Retina (tissue), 1 donor: ENCODE measurements around the gene GNAI2.

Experiments used
- DNase-seq: peaks from one replicate; pipeline ENCODE4 v3.0.0-alpha.2; 2016

The GNAI2 gene

DNA sequence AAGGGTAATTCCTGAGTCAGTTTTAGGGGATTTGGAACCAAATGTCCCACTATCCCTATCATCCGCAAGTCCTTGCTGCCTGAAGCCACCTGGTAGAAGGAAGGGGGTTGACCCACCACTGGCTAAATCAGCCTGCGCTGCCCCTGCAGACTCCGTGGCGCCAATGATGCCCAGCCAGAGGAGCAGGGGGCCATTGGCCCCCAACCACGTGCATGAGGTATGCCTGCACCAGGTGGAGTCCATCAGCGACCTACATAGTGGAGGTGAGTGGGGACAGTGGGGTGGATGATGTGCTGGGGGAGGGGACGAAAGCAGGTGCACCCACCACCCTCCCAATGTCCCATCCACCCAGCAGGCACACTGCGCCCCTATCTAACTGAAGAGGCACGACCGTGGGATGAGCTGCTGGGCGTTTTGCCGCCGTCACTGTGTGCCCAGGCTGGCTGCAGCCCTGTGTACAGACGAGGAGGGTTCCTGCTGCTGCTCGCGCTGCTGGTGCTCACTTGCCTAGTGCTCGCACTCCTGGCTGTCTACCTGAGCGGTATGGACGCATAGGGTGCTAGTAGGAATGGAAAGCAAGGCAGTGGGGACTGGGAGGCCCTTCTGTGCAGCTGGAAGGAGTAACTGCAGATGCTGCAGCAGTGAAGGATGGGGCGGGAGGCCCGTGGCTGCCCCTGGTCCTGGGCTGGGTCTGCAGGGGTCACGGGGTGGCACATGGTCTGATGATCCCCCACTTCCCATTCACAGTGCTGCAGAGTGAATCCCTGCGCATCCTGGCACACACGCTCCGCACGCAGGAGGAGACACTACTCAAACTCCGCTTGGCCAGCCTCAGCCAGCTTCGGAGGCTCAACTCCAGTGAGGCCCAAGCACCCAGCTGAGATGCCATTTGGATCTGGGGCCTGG, 50.6 kb downstream of the GNAI2 start:
- no peak for DNase-seq

DNA sequence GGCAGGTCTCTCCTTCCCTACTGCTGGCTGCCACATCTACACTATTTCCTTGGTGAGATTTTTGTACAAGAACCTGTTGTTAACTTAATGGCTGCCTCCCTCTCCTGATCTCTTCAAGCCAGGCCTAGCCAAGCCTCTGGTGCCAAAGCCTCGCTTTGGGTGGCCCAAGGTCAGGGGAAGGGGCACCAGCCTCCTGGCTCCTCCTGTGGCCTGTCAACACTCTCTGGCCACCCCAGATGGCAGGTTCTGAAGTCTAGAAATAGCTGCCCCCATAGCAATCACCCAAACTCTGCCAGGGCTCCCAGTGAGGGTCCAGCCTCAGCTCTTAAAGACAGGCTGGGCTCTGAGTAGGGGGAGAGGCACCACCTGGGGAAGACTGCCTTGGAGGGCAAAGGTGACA, 51.3 kb downstream of the GNAI2 start:
- DNase-seq, result no peak

DNA sequence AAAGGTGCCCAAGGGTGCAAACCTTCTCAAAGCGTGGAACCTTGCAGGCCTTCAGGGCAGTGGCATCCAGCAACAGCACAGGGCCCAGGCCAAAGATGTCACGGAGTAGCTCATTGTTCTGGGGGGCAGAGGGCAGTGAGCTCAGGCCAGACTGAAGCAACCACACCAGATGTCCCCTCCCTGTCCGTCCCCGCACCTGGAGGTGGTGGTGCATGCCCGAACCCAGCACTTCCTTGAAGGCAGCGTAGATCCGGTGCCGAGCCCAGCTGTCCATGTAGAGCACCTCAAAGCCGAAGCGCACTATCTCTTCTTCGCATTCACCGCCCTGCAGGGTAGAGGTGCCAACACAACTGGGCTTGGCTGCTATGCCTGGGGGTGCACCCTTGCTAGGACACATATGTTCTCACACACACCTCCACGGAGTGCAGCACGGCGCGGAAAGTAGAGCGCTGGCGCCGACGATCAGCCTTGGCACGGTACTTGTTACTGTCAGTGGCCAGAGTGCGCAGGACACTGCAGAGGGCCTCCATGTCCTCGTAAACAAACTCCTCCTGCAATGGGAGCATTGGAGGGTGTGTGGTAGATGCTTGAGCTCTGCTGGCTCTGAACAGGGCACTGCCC, 52.5 kb downstream of the GNAI2 start:
- DNase-seq, result no peak

DNA sequence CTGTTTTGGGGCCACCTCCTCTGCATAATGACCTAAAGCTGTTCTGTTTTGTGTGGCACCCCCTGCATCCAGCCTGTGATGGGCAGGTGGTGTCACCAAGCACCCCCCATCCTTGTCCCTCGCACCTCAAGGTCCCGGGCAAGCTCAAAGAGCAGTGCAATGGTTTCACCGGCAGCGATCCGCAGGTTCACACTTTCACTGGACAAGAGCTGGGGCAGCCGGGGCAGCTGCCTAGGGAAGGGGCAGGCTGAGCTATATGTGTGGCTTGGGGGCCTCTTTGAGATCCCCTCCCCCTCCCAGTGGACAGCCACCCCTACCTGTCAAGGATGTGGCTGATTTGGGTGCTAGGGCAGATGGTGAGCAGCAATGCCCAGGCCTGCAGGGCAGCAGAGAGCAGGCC, 53.1 kb downstream of the GNAI2 start:
- no peak for DNase-seq

DNA sequence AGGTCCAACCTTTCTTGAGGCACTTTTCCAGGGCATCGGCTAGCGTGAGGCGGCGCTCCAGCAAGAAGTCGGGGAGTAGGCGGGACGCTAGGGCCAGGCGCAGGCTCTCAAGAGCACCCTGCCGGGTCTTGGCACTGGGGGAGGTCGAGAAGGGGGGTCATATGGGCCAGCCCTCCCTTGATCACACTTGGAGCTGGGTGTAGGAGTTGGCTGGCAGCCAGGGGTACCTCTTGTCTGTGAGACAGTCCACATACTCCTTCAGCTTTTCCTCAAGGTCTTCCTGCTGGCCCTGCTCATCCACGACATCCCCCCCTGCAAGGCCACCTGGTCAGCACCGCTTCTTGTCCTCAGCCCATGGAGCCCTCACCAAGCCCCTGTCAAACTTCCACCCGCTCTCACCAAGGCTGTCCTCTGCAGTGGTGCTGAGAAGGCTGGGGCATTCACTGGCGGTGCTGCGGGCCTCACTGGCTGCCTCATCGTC, 54.2 kb downstream of the GNAI2 start:
- no peak for DNase-seq

DNA sequence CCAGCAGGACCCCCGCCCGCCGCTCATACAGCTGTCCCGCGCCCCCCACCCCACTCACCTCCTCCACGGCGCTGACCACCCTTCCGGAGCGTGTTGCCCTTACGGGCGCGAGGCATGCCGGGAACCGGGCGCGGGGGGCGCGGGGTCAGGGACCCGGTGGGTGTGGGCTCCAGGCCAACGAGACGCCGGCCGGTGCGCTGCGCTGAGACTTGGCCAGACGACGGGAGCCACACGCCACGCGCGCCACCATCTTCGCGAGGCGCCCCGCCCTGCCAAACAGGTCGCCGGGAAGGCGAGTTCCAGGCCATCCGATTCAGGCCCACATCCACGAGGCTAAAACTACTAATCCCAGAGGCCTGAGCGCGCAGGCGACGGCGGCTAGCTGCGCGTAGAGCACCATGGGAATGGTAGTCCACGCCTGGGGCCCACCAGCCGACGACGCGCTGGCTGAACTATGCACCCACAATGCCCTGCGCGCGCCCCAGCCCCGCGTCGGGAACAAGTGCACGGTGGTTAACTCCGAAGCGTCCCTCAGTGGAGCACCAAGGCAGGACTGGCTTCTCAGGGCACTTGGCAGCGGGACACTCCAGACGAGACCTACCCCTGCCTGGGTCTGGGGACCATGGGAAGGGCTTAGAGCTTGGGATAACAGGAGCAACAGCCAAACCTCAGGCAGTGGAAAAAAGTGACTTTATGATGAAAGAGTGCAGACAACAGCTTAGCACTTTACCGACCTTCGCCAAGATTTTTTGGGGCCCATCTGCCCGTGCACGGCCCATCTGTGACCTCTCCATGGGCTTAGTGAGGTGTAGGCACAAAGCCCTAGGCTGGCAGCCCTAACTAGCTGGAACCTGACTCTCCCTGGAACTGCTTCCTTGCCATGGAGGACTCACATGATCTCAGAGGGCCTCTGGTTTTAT, 56.4 kb downstream of the GNAI2 start, which contains the start of gene IFRD2:
Gene IFRD2 (minus strand): TSS at position 271 of the 920 bp plus-strand sequence. CDS start 155 bp downstream, at position 116.
- DNase-seq, result peak; percentile 96

DNA sequence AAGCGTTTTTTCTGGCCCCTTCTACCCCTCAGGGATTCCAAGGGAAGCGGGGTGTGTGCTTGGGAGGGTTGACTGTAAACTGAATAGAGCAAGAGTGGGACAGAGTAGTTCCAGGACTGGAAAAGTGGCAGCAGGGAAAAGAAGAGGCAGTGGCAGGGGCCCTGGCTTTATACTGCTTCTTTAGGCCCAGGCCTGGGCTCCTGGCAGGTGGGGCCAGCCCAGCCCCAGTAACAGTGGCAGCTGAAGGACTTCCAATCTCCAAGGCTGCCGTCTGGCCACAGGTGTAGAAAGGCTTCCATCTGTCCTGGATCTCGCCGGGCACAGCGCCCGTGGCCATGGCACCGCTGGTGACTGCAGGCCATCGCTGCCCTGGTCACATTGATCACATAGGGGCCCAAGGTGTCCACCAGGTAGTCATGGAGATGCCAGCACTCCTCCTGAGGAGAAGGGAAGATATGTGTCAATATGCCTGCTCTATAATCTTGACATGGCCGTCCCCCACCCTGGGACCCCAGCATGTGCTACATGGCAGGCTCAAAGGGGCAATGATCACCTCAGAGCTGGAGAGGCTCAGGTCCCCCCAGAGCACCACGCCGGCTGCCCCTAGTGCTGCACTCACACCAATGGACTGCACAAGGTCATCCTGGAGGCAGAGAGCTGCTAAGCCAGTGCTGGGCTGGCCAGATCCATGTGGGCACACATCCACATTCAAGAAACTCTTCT, 57.2 kb downstream of the GNAI2 start:
- DNase-seq, result no peak

DNA sequence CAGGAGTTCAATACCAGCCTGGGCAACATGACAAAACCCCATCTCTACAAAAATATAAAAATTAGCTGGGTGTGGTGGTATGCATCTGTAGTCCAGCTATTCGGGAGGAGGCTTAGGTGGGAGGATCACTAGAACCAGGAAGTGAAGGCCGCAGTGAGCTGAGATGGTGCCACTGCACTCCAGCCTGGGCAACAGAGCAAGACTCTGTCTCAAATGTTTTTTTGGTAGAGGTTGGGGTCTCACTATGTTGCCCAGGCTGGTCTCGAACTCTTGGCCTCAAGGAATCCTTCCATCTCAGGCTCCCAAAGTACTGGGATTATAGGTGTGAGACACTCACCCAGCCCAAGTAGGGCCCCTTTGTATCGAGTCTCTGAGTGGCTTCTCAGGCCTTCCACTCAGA, 58.1 kb downstream of the GNAI2 start:
- no peak for DNase-seq

DNA sequence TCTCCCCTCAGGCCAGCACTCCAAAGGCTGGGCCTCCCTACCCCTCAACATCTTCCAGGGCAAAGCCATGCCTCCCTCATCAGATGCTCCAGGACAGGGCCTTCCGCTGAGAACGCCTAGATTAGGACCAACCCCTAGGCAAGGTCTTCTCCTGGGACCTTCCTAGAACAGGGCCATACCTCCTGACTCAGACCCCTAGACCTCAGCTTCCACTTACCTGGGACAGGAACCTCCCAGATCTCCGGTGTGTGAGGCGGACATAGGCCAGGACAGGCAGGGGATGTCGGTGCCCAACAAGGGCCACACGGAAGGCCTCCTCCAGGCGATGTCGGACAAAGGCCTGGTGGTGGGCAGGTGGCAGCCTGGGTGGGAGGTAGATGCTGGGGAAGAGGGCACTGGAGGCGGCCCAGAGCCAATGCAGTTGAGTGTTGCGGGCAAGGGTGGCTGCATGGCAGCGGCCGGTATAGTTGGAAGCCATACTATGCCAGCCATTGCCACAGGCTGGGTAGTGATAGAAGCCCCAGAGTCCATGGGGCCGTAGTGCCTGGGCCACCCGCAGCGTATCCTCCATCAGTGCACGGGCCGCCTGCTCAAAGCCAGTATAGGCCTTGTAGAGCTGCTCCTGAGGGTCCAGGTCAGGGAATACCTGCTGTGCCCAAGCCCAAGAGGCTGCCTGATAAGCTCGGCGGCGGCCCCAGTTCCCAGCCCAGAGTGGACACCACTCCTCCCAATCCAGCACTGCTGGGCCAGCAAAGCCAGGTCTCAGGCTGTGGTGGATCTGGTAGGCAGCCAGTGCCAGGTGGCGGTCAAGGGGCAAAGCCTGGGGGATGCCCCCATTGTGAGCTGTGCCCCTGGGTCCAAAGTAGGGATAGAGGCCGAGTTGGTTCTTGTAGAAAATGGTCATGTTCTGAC, 58.7 kb downstream of the GNAI2 start:
- DNase-seq, result no peak

DNA sequence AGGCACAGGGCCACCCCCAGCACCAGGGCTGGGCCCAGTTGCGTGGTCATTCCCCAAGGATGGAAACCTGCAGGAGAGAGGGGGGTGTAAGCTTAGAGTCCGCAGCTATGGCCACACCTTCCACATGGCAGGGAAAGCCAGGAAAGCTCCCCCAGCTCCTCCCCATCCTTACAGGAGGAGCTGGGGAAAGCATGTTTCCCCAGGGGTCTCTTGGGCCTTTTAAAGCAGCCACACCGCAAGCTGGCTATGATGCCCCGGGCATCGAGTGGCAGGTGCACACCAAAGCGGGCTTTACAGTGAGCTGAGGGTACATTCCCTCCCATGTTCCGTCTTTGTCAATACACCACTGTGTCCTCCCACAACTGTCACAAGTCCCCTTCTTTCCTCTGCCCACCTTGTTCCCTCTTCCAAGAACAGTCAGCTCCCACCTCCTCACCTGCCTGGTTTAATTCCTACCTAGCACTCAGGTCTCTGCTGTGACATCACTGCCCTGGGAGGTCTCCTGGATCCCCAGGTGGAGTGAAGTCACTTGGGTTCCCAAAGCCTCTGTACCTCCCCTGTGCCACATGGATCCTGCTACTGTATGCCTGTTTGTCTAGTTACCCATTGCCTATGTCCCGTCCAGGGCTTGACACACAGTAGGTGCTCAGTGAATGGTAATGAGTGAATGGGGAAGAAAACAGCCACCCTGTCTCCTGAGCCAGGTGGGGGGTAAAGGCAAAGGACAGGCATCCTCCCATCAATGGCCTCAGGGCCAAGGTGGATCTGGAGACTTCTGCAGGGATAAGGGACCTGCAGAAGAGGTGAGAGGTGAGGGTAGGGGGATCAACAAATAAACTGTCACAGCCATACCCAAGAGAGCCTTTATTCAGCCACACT, 59.8 kb downstream of the GNAI2 start:
- no peak for DNase-seq

DNA sequence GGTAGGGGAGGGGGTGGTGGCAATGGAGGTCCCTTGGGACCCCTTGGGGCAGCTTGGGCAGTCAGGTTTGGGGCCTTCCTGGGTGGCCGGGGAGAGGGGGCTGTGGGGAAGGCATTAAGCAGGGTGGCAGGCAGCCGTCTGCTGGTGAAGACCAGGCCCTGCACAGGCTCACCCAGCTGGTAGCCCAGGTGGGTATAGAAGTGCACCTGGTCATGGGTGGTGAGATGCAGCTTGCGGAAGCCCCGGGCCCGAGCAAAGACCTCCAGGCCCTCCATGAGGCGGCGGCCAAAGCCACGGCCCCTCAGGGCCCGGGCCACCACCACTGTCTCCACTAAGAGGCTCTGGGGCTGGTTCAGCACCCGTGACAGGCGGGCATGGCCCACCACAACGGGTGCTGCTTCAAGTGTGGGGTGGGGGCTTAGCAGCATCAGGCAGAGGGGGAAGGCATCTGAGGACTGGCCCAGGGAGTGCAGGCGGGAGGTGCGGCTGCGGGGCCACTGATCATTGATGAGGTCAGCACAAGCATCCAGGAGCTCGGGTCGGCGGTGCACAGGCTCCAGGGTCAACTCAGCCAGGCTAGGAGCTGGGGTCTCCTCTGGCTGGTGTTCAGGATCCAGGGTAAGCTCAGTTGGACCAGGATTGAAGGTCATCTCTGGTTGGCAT, 60.8 kb downstream of the GNAI2 start:
- no peak for DNase-seq

DNA sequence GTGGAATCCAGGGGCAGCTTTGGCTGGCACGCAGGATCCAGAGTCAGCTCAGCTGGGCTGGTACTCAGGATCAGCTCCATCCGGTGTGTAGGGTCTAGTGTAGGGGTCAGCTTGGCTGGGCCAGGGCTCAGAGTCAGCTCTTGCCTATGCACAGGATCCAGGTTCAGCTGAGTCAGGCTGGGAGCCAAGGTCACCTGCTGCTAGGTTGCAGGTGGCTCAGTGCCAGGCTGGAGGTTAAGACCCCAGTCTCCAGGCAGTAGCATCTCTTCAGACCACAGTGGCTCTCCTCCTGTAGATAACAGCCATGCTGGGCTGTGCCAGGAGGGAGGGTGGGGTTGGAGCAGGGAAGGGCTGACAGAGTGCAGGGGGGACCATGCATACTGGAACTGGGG, 61.4 kb downstream of the GNAI2 start:
- DNase-seq, result no peak

DNA sequence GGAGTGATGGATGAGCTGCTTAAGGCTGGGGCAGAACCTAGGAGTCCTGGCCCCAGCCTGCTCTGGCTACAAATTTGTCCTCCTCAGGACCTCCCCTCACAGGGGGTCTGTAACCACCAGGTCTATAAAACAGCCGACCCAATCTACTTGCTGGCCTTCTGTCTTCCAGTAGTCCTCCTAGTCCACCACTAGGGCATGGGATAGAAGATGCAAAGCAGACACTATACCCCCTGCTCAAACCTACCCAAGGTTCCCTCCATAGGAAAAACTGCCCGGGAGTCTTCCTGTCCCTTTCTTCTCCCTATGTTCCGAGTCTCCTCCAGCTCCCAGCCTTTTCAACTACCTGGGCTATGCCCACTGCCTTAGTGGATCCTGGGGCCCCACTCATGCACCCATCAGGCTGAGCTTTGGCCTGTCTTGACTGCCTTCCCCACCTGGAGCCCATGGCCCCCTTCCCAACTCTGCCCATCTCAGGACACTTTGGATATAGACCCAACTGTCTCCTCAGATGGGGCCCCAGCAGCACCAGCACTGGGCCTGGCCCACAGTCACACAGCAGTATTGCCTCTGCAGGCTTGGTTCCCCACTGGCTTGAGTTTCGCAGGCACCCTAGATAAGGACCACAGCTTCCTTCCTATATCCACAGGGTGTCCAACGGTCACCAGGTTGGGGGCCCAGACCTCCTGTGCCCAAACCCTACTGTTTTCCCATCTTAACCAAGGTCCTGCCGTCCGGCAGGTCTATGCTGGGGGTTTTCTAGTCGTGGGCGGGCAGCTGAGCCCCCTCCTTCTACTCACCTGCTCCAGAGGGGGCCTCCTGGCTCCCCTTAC, 62.1 kb downstream of the GNAI2 start:
- no peak for DNase-seq

DNA sequence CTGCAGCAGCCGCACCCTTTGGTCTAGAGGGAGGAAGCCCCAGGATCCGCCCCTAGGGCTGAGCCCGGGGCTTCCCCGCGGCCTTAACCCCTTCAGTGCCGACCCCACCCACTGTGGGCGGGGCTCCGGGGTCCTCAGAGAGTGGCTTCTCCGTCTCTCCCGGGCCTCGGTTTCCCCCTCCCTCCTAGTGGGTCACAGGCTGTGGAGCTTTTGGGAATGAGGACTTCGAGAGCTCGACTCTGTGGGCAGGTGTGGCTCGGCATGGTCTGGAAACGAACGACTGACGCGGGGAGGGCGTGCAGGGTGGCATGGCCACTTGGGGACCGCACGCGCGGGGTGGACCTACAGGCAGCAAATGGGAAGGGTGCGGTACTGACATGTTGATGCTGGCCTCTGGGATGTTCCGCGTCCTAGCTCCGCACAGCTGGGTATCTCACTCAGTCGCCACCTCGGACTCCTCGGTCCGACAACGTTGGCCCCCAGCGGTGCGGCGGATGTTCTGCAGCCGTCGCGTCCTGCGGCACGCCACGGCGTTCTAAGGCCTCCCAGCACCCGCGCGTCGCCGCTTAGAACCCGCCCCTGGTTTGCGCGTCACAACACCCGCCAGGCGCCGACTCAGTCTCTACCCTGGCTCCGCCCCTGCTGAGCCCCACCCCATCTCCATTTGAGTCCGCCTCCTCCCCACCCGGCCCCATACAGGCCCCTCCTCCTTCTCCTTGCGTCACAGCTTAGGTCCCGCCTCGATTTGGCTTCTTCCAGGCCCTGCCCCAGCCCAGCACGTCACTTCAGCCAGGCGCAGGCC, 63.0 kb downstream of the GNAI2 start, which contains the start of the genes HYAL3 and NAA80:
Gene HYAL3 (minus strand): TSS at position 570 of the 802 bp plus-strand sequence. CDS start 3,803 bp downstream, outside the sequence.
Gene NAA80 (minus strand): TSS at position 570 of the 802 bp plus-strand sequence. CDS start 1,942 bp downstream, outside the sequence.
- peak; percentile 97 for DNase-seq

DNA sequence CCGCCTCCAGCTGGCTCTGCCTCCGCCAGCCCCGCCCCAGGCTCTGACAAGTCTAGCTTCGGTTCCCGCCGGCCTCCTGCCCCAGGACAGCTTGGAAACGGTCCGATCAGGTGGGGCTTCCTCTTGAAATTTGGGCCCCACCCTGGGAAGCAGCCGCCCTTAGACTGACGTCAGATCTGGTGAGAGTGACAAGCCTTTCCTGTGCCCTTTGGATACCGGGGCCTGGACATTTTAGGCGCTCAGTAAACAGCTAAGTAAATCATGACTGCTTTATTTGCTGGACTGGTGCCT, 63.6 kb downstream of the GNAI2 start:
- no peak for DNase-seq

DNA sequence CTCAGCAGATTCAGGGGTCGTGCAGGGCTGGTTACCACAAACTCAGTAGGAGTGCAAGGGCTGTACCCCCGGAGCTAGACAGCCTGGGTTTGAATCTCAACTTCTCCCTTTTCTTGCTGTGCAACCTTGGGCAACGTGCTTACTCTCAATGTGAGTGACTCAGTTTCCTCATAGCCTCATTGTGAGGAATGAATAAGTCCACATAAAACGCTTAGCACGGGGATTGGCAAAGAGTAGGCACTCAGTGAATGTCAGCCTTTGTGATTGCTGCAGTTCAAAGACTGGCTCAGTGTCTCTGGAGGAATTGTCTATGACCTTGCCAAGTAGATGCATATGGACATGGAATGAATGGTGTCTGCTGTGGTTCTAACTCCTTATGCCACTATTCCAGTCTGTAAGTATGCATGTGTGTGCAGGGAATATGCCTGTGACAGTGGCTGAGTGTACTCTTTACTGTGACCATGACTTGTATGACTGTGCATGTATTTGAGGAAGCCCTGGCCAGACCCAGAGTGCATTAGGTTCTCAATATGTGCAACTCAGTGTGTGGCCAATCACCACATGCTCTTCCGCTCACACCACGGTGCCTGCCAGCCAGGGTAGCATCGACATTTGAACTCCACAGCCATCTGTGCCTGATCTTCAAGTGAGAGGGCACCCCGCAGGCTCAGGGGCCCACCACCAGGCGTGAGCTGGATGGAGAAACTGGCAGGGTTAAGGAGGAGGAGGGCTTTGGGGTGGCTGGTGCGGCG, 64.1 kb downstream of the GNAI2 start:
- peak; percentile 47 for DNase-seq

DNA sequence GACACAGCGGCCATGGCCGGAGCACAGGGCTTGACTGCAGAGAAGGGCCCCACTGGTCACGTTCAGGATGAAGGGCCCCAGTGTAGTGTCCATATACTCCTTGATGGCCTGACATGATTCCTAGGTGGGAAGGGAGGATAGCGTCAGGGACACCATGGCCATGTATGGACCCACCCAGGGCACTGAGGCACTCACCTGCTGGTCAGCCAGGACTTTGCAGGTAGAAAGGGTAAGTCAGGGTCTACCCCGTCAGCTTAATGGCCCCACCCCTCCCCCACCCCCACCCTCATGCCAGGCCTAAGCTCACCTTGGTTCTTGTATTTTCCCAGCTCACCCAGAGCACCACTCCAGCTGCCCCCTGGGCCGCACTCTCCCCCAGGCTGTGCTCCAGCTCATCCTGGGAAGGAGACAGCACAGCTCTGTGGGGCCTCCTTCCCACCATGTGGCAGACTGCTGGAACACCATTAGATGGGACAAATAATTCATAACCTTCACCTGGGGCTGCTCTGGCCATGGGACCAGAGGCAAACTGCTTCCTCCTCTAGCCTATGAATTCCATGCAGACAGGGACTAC, 64.8 kb downstream of the GNAI2 start:
- DNase-seq, result no peak
